Activated T-cell treated with anti-CD3 and anti-CD28 coated beads, Interleukin-2, amount 50 U/mL, for 4 hours (primary cell): ENCODE data around the gene ECSIT. TPM values are rescaled to one million over a fixed set of nuclear protein-coding genes. Genes with fewer than 3 reads are reported as not detected.

Source experiments
- ATAC-seq, 2 donors: fragments of 200-7000 bp; cut with Tn5 transposase; one replicate each; pipeline ENCODE4 v1.10.0; 2021
- DNase-seq: peaks from one replicate; pipeline ENCODE4 v3.0.0-alpha.2; 2020
- H3K27me3 Mint-ChIP-seq: one replicate; pipeline ENCODE4 v1.8.0; 2021; ENCODE audit warnings: low read depth, mixed read lengths
- H3K36me3 Mint-ChIP-seq: one replicate; pipeline ENCODE4 v1.8.0; 2022; ENCODE audit warnings: mixed read lengths; ENCODE audit not compliant: insufficient read depth
- H3K4me1 Mint-ChIP-seq: one replicate; pipeline ENCODE4 v1.8.0; 2021; ENCODE audit warnings: low read depth, mixed read lengths
- H3K4me3 Mint-ChIP-seq: one replicate; pipeline ENCODE4 v1.8.0; 2021; ENCODE audit warnings: mild to moderate bottlenecking, moderate library complexity, mixed read lengths
- H3K9me3 Mint-ChIP-seq: one replicate; pipeline ENCODE4 v1.8.0; 2021; ENCODE audit warnings: mixed read lengths
- total RNA-seq, 3 donors: library from RNA; stranded (reverse); gene quantifications; one replicate each; pipeline ENCODE4 v1.2.1, GENCODE V29; 2021

The ECSIT gene
- total RNA-seq, 3 donors from 2014 or later: 72.3 to 88.1 (median 81.9) TPM

GRCh38 chr19:11504502-11505031 is 24.4 kb downstream of the ECSIT start:
- Mint-ChIP-seq H3K4me3 (peak overlapping the region; percentile 82), H3K9me3 (no peaks in the 10 kb centered on the region), H3K4me1 (peaks cover 10% of the 10 kb centered on the region), H3K27me3 (no peaks in the 10 kb centered on the region), H3K36me3 (peaks cover 5% of the 10 kb centered on the region)
- DNase-seq (no peak), ATAC-seq (no peak)

DNA sequence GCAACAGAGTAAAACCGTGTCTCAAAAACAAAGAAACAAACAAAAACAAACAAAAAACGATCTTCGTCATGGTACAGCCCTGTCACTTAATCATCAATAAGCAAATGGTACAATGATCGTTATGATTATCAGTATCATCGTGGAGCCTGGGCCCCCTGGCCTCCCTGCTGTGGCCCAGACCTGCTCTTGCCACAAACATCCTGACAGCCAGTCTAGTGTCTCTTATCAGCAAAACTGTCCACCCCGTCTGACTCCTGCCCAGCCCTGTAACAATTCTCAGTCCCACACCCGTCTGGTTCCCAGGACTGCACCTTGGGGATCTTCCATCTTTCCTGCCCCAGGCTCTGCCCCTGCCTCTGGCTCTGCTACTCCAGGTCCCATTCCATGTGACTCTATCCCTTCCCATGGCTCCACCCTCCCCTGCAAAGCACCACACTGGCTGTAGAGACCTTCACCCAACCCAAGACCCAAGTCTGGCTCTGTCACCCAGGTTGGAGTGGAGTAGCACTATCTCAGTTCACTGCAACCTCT is 29.0 kb downstream of the ECSIT start:
- Mint-ChIP-seq H3K9me3 (no peaks in the 10 kb centered on the region), H3K27me3 (no peaks in the 10 kb centered on the region), H3K4me1 (peaks cover 5% of the 10 kb centered on the region), H3K4me3 (no peak overlapping the region), H3K36me3 (peaks cover 11% of the 10 kb centered on the region)
- ATAC-seq: no peak
- no peak for DNase-seq

DNA sequence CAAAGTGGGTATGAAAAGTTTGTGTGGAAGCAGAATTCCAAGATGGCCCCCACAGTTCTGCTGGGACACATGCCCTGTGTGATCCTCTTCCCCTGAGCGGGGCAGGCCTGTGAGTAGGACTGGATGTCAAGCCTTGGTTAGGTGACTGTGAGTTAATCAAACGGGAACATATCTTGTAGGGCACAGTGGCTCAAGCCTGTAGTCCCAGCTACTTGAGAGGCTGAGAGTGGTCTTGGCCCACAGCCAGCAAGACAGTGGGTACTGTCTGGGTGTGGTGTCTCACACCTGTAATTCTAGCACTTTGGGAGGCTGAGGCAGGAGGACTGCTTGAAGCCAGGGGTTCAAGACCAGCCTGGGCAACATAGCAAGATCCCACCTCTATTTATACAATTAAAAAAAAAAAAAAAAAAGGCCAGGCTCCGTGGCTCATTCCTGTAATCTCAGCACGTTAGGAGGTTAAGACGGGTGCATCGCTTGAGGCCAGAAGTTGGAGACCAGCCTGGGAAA is 29.7 kb downstream of the ECSIT start:
- no peak for ATAC-seq
- Mint-ChIP-seq H3K9me3 (no peaks in the 10 kb centered on the region), H3K4me1 (no peaks in the 10 kb centered on the region), H3K36me3 (peaks cover 11% of the 10 kb centered on the region), H3K27me3 (no peaks in the 10 kb centered on the region), H3K4me3 (no peak overlapping the region)
- DNase-seq: no peak

DNA sequence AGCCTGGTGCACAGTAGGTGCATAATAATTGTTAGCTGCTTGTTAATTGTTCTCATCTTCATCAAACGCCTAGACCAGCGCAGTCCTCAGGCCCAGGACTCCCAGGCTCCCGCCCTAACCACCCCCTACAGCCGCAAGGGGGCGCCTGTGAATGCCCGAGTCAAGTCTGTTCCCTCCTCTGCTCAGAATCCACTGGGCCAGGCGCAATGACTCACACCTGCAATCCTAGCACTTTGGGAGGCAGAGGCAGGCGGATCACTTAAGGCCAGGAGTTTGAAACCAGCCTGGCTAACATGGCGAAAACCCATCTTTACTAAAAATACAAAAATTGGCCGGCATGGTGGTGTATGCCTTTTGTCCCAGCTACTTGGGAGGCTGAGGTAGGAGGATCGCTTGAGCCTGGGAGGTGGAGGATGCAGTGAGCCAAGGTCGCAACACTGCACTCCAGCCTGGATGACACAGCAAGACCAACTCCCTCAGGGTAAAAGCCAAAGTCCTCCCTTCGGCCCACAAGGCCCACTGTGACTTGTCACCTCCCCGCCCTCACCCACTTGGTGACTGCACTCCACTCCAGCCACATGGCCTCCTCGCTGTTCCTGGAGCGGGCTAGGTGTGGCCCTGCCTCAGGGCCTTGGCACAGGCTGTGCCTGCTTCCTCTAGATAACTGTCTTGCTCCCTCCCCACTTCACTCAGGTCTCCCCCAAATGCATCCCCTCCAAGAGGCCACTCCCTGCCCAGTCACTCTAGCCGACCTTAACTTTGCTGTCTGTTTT is 32.4 kb downstream of the ECSIT start:
- ATAC-seq (peak; percentile 76 to 81), DNase-seq (peak; percentile 61)
- Mint-ChIP-seq H3K4me3 (no peak overlapping the region), H3K36me3 (peaks cover 11% of the 10 kb centered on the region), H3K27me3 (no peaks in the 10 kb centered on the region), H3K9me3 (no peaks in the 10 kb centered on the region), H3K4me1 (no peaks in the 10 kb centered on the region)

GRCh38 chr19:11495885-11496284 is 33.0 kb downstream of the ECSIT start:
- no peak for DNase-seq
- no peaks in the 10 kb centered on the region for H3K27me3 Mint-ChIP-seq
- H3K4me1 Mint-ChIP-seq: no peaks in the 10 kb centered on the region
- no peak for ATAC-seq
- H3K4me3 Mint-ChIP-seq: no peak overlapping the region
- no peaks in the 10 kb centered on the region for H3K9me3 Mint-ChIP-seq
- peaks cover 13% of the 10 kb centered on the region for H3K36me3 Mint-ChIP-seq

GRCh38 chr19:11495481-11495880 is 33.5 kb downstream of the ECSIT start:
- Mint-ChIP-seq H3K36me3 (peaks cover 15% of the 10 kb centered on the region), H3K27me3 (no peaks in the 10 kb centered on the region)
- ATAC-seq: no peak

GRCh38 chr19:11494634-11495285 is 34.2 kb downstream of the ECSIT start:
- DNase-seq (no peak), ATAC-seq (no peak)
- H3K27me3 Mint-ChIP-seq: no peaks in the 10 kb centered on the region
- no peak overlapping the region for H3K4me3 Mint-ChIP-seq
- H3K36me3 Mint-ChIP-seq: peaks cover 13% of the 10 kb centered on the region
- H3K4me1 Mint-ChIP-seq: no peaks in the 10 kb centered on the region
- no peaks in the 10 kb centered on the region for H3K9me3 Mint-ChIP-seq

More at GRCh38 chr19:11495481-11495880, 33.5 kb downstream of the ECSIT start:
- DNase-seq: no peak
- H3K4me3 Mint-ChIP-seq: no peak overlapping the region
- no peaks in the 10 kb centered on the region for H3K4me1 Mint-ChIP-seq
- H3K9me3 Mint-ChIP-seq: no peaks in the 10 kb centered on the region

DNA sequence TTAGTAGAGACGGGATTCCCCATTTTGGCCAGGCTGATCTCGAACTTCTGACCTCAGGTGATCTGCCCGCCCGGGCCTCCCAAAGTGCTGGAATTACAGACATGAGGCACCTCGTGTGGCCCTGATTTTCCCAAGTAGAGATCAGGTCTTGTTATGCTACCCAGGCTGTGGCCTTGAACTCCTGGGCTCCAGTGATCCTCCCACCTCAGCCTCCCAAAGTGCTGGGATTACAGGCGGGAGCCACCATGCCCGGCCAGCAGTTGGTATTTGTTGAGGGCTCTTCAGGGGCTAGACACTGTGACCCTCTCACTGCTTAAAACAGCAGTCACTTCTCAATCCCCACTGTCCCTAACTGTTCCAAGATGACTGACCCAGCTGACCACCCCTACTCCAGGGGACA is 39.6 kb downstream of the ECSIT start:
- ATAC-seq (no peak), DNase-seq (no peak)

DNA sequence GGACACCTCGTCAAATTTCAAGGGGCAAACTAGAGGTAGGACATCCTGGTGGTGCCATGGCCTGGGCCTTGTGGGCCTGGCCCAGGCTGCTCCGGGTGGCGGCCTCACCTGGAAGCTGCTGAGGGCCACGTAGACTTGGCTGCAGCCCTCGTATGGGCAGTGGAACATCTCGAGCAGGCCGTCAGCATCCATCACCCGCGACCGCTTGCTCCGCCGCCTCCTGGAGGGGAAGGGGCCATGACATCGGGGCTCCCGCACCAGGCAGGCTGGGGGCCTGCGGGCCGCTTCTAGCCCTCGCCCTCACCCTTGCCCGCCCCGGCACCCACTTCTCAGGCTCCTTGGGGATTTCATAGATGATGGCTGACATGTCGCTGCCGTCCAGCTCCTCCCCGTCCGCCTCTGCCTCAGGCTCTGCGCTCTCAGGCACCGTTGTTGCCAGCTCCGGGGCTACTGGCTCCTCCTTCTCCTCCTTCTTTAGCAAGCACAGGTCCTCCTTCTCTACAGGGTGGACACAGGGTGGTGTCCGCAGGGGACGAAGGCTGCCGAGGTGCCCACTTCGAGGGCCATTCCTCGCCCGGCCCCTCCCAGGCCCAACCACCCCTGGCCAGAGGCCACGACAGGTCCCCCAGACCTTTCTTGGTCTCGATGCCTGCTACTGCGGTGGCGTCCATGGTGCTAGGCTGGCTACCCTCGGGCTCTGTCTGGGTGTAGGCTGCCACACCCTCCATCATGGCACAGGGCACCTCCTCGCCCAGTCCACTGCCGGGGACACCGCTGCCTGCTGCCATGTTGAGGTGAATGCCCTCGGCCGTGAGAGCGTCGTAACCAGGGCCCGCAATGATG is 42.1 kb downstream of the ECSIT start:
- Mint-ChIP-seq H3K27me3 (peaks cover 6% of the 10 kb centered on the region), H3K4me3 (no peak overlapping the region), H3K4me1 (peaks cover 7% of the 10 kb centered on the region), H3K36me3 (peaks cover 11% of the 10 kb centered on the region), H3K9me3 (no peaks in the 10 kb centered on the region)
- no peak for ATAC-seq
- no peak for DNase-seq

More for the DNA sequence above, 39.6 kb downstream of the ECSIT start:
- Mint-ChIP-seq H3K27me3 (no peaks in the 10 kb centered on the region), H3K9me3 (no peaks in the 10 kb centered on the region), H3K36me3 (peaks cover 8% of the 10 kb centered on the region), H3K4me1 (no peaks in the 10 kb centered on the region), H3K4me3 (no peak overlapping the region)

- Mint-ChIP-seq H3K9me3 (no peaks in the 10 kb centered on the region), H3K4me3 (no peak overlapping the region), H3K27me3 (peaks cover 16% of the 10 kb centered on the region), H3K36me3 (peaks cover 6% of the 10 kb centered on the region), H3K4me1 (peaks cover 13% of the 10 kb centered on the region)
- ATAC-seq (no peak), DNase-seq (no peak)
Measured at GRCh38 chr19:11485245-11485837, 43.6 kb downstream of the ECSIT start.

DNA sequence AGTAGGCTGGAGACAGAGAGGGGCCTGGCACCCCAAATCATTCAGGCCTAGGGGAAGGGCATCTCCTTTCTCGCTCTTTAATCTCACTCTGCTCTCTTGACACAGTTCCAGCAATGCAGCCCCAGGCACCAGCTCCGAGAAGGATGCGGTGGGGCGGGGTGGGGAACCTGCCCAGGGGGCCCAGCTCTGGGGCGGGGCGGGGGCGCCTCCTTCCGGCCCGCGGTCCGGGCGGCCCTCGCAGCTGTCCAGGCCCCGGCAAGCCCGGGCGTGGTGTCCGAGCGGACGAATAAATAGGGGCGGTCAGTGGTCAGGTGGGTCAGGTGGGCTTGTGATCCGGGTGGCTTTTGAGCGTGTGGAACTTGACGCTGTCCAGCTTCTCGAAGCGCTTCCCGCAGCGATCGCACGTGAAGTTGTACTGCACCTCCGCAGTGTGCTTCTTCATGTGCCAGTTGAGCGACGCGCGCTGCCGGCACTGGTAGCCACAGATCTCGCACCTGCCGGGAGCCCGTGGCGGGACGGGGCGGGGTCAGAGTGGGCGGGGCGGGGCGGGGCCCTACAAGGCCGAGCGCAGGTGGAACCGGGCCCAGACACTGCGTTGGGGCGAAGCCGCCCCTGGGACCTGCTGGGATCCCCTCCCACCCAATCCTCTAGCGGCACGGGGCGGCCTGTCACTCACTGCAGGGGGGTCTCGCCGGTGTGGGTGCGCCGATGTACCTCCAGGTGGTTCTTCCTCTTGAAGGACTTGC is 45.4 kb downstream of the ECSIT start:
- Mint-ChIP-seq H3K4me1 (peaks cover 17% of the 10 kb centered on the region), H3K36me3 (peaks cover 6% of the 10 kb centered on the region), H3K27me3 (peaks cover 24% of the 10 kb centered on the region), H3K9me3 (no peaks in the 10 kb centered on the region), H3K4me3 (no peak overlapping the region)
- ATAC-seq: no peak
- no peak for DNase-seq

DNA sequence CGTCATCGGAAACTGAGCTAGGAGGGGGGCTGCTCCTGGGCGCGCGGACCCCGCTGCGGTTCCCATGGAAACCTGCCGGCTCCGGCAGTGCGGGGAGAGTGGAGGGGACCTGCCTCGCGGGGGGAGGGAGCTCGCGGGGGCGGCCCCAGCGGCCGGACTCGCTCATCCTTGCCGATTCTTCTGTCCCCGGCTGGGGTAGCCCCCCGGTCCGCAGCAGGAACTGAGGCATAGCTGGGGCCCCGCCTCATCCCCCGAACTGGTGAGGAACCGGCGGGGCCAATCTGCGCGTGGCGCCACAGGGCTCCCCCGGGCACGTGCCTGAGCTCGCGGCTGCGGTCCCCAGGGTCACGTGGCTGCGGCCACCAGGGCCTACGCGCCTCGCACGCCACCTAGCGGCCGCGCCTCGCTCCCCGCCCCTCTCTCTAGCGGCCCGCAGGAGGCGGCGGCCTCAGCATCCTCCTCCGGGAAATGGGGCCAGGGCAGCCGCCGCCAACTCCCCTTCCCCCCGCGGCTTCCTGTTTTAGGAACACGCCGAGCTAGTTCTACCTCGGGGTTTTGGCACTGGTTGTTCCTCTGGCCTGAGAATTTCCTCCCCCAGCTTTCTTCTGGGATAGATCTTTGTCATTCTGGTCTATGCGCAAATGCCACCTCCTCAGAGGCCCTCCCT is 46.4 kb downstream of the ECSIT start:
- H3K27me3 Mint-ChIP-seq: peaks cover 27% of the 10 kb centered on the region
- DNase-seq (peak; percentile 71), ATAC-seq (peak; percentile 78 to 79)
- peaks cover 17% of the 10 kb centered on the region for H3K4me1 Mint-ChIP-seq
- peaks cover 6% of the 10 kb centered on the region for H3K36me3 Mint-ChIP-seq
- H3K4me3 Mint-ChIP-seq: peak overlapping the region; percentile 73
- H3K9me3 Mint-ChIP-seq: no peaks in the 10 kb centered on the region
